GM12878 (cell line): Measurements from ENCODE around the gene MRPS23.

ENCODE experiments used
- CTCF ChIP-seq, 3 experiments: IDR thresholded peaks in 2 of 3; conservative IDR thresholded peaks in 1 of 3; 2 replicates each; pipeline ENCODE4 v1.5.1; 2011; ENCODE audit warnings: low read depth in 3 of 3, low read length in 3 of 3, mild to moderate bottlenecking in 3 of 3, control low read depth in 2 of 3, moderate library complexity in 2 of 3, inconsistent platforms in 1 of 3, mixed read lengths in 1 of 3; ENCODE audit not compliant: control insufficient read depth in 2 of 3, insufficient read depth in 1 of 3; ENCODE audit errors: extremely low read depth in 1 of 3
- EGR1 ChIP-seq, 2 experiments: IDR thresholded peaks; 1 replicate in 1 of 2; 2 replicates in 1 of 2; pipeline ENCODE4 v1.6.1; 2011 to 2012; ENCODE audit warnings: low read depth in 2 of 2, low read length in 2 of 2, borderline replicate concordance in 1 of 2, mild to moderate bottlenecking in 1 of 2, moderate library complexity in 1 of 2
- POLR2A ChIP-seq: IDR thresholded peaks from 2 replicates; pipeline ENCODE4 v1.6.1; 2011; ENCODE audit warnings: low read depth, mild to moderate bottlenecking, low read length
- POLR2AphosphoS5 ChIP-seq: IDR thresholded peaks from 2 replicates; pipeline ENCODE4 v1.6.1; 2011; ENCODE audit warnings: mild to moderate bottlenecking, low read length, inconsistent platforms
- TCF3 ChIP-seq: IDR thresholded peaks from 2 replicates; pipeline ENCODE4 v1.6.1; 2012; ENCODE audit warnings: low read depth, mild to moderate bottlenecking, low read length, borderline replicate concordance; ENCODE audit not compliant: insufficient read depth

- TF ChIP-seq POLR2A (no peak), CTCF (IDR thresholded peaks at IDR 0.05 in 2 of 3, conservative IDR thresholded peaks at IDR 0.05 in 1 of 3; ENCODE audit: control insufficient read depth in 2 of 3, extremely low read depth in 1 of 3, insufficient read depth in 1 of 3, low read depth in 3 of 3, low read length in 3 of 3) (no peak), TCF3 (no peak), EGR1 (IDR thresholded peaks at IDR 0.05; ENCODE audit: borderline replicate concordance in 1 of 2, low read depth in 2 of 2, low read length in 2 of 2) (no peak), POLR2AphosphoS5 (no peak)
Measured at GRCh38 chr17:57880086-57880456, 30.2 kb upstream of the MRPS23 start.
